ENCODE data around the gene PRKN.

GRCh38 chr6:161798844-161799394 lies 928.6 kb downstream of the PRKN start:
- TF ChIP-seq, protein P1, sequence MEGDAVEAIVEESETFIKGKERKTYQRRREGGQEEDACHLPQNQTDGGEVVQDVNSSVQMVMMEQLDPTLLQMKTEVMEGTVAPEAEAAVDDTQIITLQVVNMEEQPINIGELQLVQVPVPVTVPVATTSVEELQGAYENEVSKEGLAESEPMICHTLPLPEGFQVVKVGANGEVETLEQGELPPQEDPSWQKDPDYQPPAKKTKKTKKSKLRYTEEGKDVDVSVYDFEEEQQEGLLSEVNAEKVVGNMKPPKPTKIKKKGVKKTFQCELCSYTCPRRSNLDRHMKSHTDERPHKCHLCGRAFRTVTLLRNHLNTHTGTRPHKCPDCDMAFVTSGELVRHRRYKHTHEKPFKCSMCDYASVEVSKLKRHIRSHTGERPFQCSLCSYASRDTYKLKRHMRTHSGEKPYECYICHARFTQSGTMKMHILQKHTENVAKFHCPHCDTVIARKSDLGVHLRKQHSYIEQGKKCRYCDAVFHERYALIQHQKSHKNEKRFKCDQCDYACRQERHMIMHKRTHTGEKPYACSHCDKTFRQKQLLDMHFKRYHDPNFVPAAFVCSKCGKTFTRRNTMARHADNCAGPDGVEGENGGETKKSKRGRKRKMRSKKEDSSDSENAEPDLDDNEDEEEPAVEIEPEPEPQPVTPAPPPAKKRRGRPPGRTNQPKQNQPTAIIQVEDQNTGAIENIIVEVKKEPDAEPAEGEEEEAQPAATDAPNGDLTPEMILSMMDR (IDR thresholded peaks at IDR 0.05; ENCODE audit: borderline replicate concordance, extremely low read depth, low read length, poor library complexity, severe bottlenecking), result no peak
- TF ChIP-seq EZH2 (IDR thresholded peaks at IDR 0.05; ENCODE audit: borderline replicate concordance, low read depth, low read length, severe bottlenecking), result no peak

All from DND-41 (cell line).